SK-N-SH (cell line): ENCODE results near the gene NFIX. TPM values are rescaled to one million over a fixed set of nuclear protein-coding genes. Genes with fewer than 3 reads are reported as not detected.

ENCODE experiments used
- CTCF ChIA-PET: fragments of 300-600, 350-600 bp; formaldehyde crosslinking; extraction: SDS; loops from one replicate; lab custom pipeline; 2021; lab: Yijun Ruan, JAX
- POLR2A ChIA-PET: fragments of 350-600 bp; sonication (Branson Sonifier 250); formaldehyde crosslinking; extraction: SDS; loops from one replicate; lab custom pipeline; 2020; ENCODE audit warnings: antibody characterized with exemption, inconsistent platforms; lab: Yijun Ruan, JAX
- DNase-seq: peaks from one replicate; pipeline ENCODE4 v3.0.0; 2012
- H2AFZ ChIP-seq: fragments of 200-600 bp; sonication (generic); 2 replicates; pipeline ENCODE4 v1.8.1; 2016; ENCODE audit warnings: antibody characterized with exemption, mild to moderate bottlenecking, low read depth
- H3F3A ChIP-seq: fragments of 200-600 bp; sonication (generic); replicated peaks from 2 replicates; pipeline ENCODE3; 2016; ENCODE audit warnings: antibody characterized with exemption, mild to moderate bottlenecking; ENCODE audit not compliant: insufficient read depth
- H3K27ac ChIP-seq, 2 experiments: fragments of 200-500 bp in 1 of 2; fragments of 200-600 bp in 1 of 2; sonication (Bioruptor generic) in 1 of 2; sonication (generic), shearing (Covaris generic) in 1 of 2; 2 replicates each; pipeline versions ENCODE4 v1.5.1 to v1.6.1; 2014 to 2016; ENCODE audit warnings: low read depth in 2 of 2, inconsistent platforms in 1 of 2, low read length in 1 of 2, mild to moderate bottlenecking in 1 of 2, mixed read lengths in 1 of 2
- H3K27me3 ChIP-seq: fragments of 200-600 bp; sonication (generic), shearing (Covaris generic); 2 replicates; pipeline ENCODE4 v1.6.1; 2016; ENCODE audit warnings: mixed run types; ENCODE audit not compliant: insufficient read depth
- H3K36me3 ChIP-seq, 2 experiments: fragments of 200-500 bp in 1 of 2; fragments of 200-600 bp in 1 of 2; sonication (Bioruptor generic) in 1 of 2; sonication (generic) in 1 of 2; replicated peaks in 1 of 2; 2 replicates each; pipeline versions ENCODE3 to v1.5.1; 2014 to 2016; ENCODE audit warnings: low read length in 1 of 2, mild to moderate bottlenecking in 1 of 2; ENCODE audit not compliant: insufficient read depth in 2 of 2, control insufficient read depth in 1 of 2
- H3K4me1 ChIP-seq, 2 experiments: fragments of 200-500 bp in 1 of 2; fragments of 200-600 bp in 1 of 2; sonication (Bioruptor generic) in 1 of 2; sonication (generic), shearing (Covaris generic) in 1 of 2; 2 replicates each; pipeline versions ENCODE4 v1.5.1 to v1.6.1; 2014 to 2016; ENCODE audit warnings: low read depth in 1 of 2, low read length in 1 of 2, mixed run types in 1 of 2; ENCODE audit not compliant: insufficient read depth in 2 of 2, control insufficient read depth in 1 of 2
- H3K4me2 ChIP-seq: fragments of 200-600 bp; sonication (generic), shearing (Covaris generic); 2 replicates; pipeline ENCODE4 v1.6.1; 2017; ENCODE audit warnings: mixed run types
- H3K4me3 ChIP-seq, 2 experiments: fragments of 200-500 bp in 1 of 2; fragments of 200-600 bp in 1 of 2; sonication (Bioruptor generic) in 1 of 2; sonication (generic), shearing (Covaris generic) in 1 of 2; 2 replicates each; pipeline versions ENCODE4 v1.5.1 to v1.8.1; 2014 to 2016; ENCODE audit warnings: low read depth in 2 of 2, inconsistent platforms in 1 of 2, low read length in 1 of 2, mild to moderate bottlenecking in 1 of 2, mixed read lengths in 1 of 2, moderate library complexity in 1 of 2
- H3K79me2 ChIP-seq: fragments of 200-600 bp; sonication (generic); 2 replicates; pipeline ENCODE4 v1.8.1; 2017; ENCODE audit warnings: mild to moderate bottlenecking; ENCODE audit not compliant: insufficient read depth
- H3K9ac ChIP-seq: fragments of 200-600 bp; sonication (generic); 2 replicates; pipeline ENCODE4 v1.6.1; 2017; ENCODE audit warnings: mixed run types
- H3K9me2 ChIP-seq: fragments of 200-600 bp; sonication (generic); 2 replicates; pipeline ENCODE4 v1.6.1; 2017; ENCODE audit warnings: mixed run types
- H3K9me3 ChIP-seq: fragments of 200-600 bp; sonication (generic); 2 replicates; pipeline ENCODE4 v1.6.1; 2017; ENCODE audit warnings: mixed run types, mild to moderate bottlenecking, moderate library complexity
- H4K20me1 ChIP-seq: fragments of 200-600 bp; sonication (generic); 2 replicates; pipeline ENCODE4 v1.6.1; 2017; ENCODE audit warnings: mild to moderate bottlenecking, mixed run types; ENCODE audit not compliant: insufficient read depth
- FOXJ3 ChIP-seq: sonication (generic); formaldehyde crosslinking; IDR thresholded peaks from 2 replicates; pipeline ENCODE4 v1.5.1; 2020; ENCODE audit warnings: mild to moderate bottlenecking, missing genetic modification reagents
- GABPA ChIP-seq: IDR thresholded peaks from 2 replicates; pipeline ENCODE4 v1.4.0; 2012; ENCODE audit warnings: low read depth, mild to moderate bottlenecking
- MAX ChIP-seq: IDR thresholded peaks from 2 replicates; pipeline ENCODE4 v1.4.0; 2012; ENCODE audit warnings: low read depth
- MEF2A ChIP-seq: IDR thresholded peaks from 2 replicates; pipeline ENCODE4 v1.4.0; 2012; ENCODE audit warnings: low read depth, borderline replicate concordance
- RAD21 ChIP-seq: IDR thresholded peaks from 2 replicates; pipeline ENCODE4 v1.6.1; 2012; ENCODE audit warnings: mild to moderate bottlenecking, low read length
- REST ChIP-seq: IDR thresholded peaks from 2 replicates; pipeline ENCODE4 v1.6.1; 2012; ENCODE audit warnings: mild to moderate bottlenecking, low read depth, low read length, moderate library complexity
- SIN3A ChIP-seq: IDR thresholded peaks from 2 replicates; pipeline ENCODE4 v1.6.1; 2012; ENCODE audit warnings: low read depth, mild to moderate bottlenecking, low read length, moderate library complexity, borderline replicate concordance
- TAF1 ChIP-seq: IDR thresholded peaks from 2 replicates; pipeline ENCODE4 v1.6.1; 2012; ENCODE audit warnings: low read depth, mild to moderate bottlenecking, low read length, moderate library complexity, borderline replicate concordance
- ZBTB33 ChIP-seq: IDR thresholded peaks from 2 replicates; pipeline ENCODE4 v1.4.0; 2012; ENCODE audit warnings: low read depth, borderline replicate concordance
- WGBS: methylation state at CpG from one replicate; pipeline ENCODE4 v1.1.6; 2017; ENCODE audit warnings: low lambda C conversion rate; 5-methylcytosine and 5-hydroxymethylcytosine counted together
- polyA plus RNA-seq, 3 experiments: library from polyadenylated mRNA; depleted of rRNA; stranded (reverse); fragments of >200 nt; gene quantifications; 2 replicates each; pipeline ENCODE4 v1.2.3, GENCODE V29; 2012

Gene NFIX
- polyA plus RNA-seq, 1 of the 3 experiments (the other 2 are of a cell fraction), result 14.8 TPM

GRCh38 chr19:13008926-13009787 lies 13.9 kb downstream of the NFIX start:
- H3K4me3 ChIP-seq, result no peak overlapping the region
- H3K27ac ChIP-seq, result no peak overlapping the region
- peaks cover 0 to 3% of the 10 kb centered on the region in 2 experiments; a peak in 1 of 4 replicates for H3K4me1 ChIP-seq
- POLR2A ChIA-PET, result no interaction called here
- no peaks in the 10 kb centered on the region for H3K9me3 ChIP-seq
- no peaks in the 10 kb centered on the region for H3F3A ChIP-seq
- H3K9ac ChIP-seq, result no peak overlapping the region
- H2AFZ ChIP-seq, result no peak overlapping the region
- peaks cover 8% of the 10 kb centered on the region; the same call in 1 of the 2 replicates for H4K20me1 ChIP-seq
- CTCF ChIA-PET, result interaction anchor here (1.1 to 1.3 kb wide), 2 partner anchors 8 to 13 kb away, joined by 3 to 4 read pairs; no protein-coding TSS in a partner anchor
- no peaks in the 10 kb centered on the region for H3K36me3 ChIP-seq
- DNase-seq, result peak; percentile 17
- 95% methylated on average over 28 of the region's 28 CpGs for WGBS
- no peaks in the 10 kb centered on the region for H3K27me3 ChIP-seq
- H3K79me2 ChIP-seq, result 0 out of 2 replicates have a peak, but pooled peaks cover 3% of the 10 kb centered on the region
- no peaks in the 10 kb centered on the region for H3K9me2 ChIP-seq
- H3K4me2 ChIP-seq, result no peak overlapping the region
- no peak for TF ChIP-seq ZBTB33
- no peak for TF ChIP-seq MEF2A
- no peak for TF ChIP-seq FOXJ3 (CRISPR knock-in tag)
- TF ChIP-seq RAD21, result no peak
- TF ChIP-seq TAF1, result no peak
- no peak for TF ChIP-seq SIN3A
- TF ChIP-seq MAX, result no peak
- no peak for TF ChIP-seq GABPA
- TF ChIP-seq REST, result no peak
